Epithelial cell of proximal tubule (primary cell): Measurements from ENCODE around the gene TATDN3. TPM values are rescaled to one million over a fixed set of nuclear protein-coding genes. Genes with fewer than 3 reads are reported as not detected.

Source experiments
- DNase-seq: peaks from one replicate; pipeline ENCODE4 v3.0.0-alpha.2; 2011; ENCODE audit warnings: low read depth
- H3K4me3 ChIP-seq: 2 replicates; pipeline ENCODE4 v1.5.1; 2011; ENCODE audit warnings: low read depth, mild to moderate bottlenecking, low read length
- total RNA-seq: library from RNA; depleted of rRNA; stranded (reverse); fragments of >200 nt; gene quantifications from 2 replicates; pipeline ENCODE4 v1.2.3, GENCODE V29; 2015
- TF ChIP-seq, protein P1 (sequence below): conservative IDR thresholded peaks from 2 replicates; pipeline ENCODE4 v1.5.1; 2012; ENCODE audit warnings: low read depth, mild to moderate bottlenecking, low read length

TATDN3 gene
- total RNA-seq, 1 donor from 2014 or later = 12.9 TPM

DNA sequence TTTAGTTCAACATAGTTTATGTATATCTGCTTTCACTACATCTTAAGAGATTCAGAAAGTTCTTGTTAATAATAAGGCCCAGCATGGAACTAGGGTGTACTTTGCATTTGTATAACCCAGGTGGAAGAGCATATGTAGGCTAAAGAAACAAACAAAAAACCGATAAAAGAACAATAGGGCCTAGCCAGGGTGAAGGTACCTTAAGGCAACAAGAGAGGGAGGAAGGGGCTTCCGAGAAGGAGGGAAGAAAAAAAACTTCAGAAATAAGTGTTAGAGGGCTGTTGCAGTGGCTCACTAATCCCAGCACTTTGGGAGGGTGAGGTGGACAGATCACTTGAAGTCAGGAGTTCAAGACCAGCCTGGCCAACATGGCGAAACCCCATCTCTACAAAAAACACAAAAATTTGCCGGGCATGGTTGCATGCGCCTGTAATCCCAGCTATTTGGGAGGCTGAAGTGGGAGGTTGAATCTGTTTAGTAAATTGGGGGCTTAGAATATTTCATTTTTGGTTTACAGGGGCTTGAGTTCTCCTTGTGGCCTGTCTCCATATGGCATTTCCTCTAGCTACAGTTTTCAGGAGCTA is 60.5 kb downstream of the TATDN3 start:
- TF ChIP-seq, protein P1, sequence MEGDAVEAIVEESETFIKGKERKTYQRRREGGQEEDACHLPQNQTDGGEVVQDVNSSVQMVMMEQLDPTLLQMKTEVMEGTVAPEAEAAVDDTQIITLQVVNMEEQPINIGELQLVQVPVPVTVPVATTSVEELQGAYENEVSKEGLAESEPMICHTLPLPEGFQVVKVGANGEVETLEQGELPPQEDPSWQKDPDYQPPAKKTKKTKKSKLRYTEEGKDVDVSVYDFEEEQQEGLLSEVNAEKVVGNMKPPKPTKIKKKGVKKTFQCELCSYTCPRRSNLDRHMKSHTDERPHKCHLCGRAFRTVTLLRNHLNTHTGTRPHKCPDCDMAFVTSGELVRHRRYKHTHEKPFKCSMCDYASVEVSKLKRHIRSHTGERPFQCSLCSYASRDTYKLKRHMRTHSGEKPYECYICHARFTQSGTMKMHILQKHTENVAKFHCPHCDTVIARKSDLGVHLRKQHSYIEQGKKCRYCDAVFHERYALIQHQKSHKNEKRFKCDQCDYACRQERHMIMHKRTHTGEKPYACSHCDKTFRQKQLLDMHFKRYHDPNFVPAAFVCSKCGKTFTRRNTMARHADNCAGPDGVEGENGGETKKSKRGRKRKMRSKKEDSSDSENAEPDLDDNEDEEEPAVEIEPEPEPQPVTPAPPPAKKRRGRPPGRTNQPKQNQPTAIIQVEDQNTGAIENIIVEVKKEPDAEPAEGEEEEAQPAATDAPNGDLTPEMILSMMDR = no peak
- H3K4me3 ChIP-seq = no peak overlapping the region
- no peak for DNase-seq

DNA sequence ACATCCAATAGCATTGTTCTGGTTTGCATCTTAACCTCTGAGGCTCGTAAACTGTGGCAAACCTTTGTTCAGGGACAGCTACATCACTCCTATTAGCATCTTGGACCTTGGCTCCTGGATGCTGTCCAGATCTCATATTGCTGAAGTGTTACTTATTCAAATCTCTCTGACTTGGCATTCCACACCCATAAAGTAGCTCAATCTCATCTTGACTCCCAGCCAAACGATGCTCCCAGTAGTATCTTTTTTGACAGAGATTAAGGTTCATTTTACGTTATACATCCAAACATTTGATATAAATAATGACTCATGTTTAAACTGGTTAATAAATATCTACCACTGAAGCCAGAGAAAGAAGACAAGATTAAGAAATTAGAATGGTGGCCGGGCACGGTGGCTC is 62.0 kb downstream of the TATDN3 start:
- no peak overlapping the region for H3K4me3 ChIP-seq
- TF ChIP-seq, protein P1 = no peak
- DNase-seq = peak; percentile 61

DNA sequence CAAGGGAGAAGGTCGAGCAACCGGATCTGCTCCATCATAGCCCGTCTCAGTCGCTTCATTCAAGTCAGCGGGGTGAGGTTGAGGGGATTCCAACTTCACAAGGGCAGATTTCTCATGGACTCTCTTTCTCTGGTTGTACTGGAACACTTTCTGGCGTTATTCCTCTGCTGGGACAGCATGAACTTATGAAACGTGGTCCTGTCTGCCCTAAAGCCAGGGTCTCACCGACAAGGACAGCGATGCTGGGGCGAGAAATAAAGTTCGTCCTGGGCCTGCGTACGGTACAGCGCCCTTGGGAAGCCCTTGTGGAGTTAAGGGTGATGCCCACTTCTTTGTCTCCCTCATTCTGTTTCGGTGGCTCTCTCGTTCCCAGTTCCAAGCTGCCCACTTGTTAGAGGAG is 65.1 kb downstream of the TATDN3 start:
- TF ChIP-seq, protein P1 = no peak

DNA sequence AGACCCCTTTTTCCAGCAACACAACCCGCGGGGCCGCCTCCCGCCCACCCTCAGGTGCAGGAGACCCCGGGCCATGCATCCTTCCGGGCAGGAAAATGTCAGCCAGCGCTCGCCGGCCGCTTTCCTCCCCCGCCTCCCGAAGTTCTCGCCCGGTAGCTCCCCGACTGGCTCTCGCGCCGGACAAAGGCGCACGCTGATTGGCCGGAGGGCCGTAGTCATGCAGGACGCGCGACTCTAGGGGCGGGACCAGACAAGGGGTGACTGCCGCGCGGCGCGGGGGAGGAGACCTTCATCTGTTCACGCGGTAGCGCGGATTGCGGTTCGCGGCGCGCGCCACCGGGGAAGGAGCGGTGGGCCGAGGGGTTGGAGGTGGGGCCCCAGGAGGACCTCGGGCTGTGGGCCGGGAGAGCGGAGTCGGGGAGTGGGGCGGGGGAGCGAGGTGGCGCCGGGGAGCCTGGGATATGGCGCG is 66.3 kb downstream of the TATDN3 start, which contains the start of gene FLVCR1:
FLVCR1 (plus strand) TSS at position 284 of the 469 bp plus-strand sequence; CDS start at position 462, 178 bp downstream.
- DNase-seq = peak; percentile 49
- TF ChIP-seq, protein P1 = no peak
- peak within 1 kb of the TSS; percentile 77 for H3K4me3 ChIP-seq

More for the DNA sequence above, 65.1 kb downstream of the TATDN3 start:
- DNase-seq = no peak
- peak overlapping the region; percentile 77 for H3K4me3 ChIP-seq

DNA sequence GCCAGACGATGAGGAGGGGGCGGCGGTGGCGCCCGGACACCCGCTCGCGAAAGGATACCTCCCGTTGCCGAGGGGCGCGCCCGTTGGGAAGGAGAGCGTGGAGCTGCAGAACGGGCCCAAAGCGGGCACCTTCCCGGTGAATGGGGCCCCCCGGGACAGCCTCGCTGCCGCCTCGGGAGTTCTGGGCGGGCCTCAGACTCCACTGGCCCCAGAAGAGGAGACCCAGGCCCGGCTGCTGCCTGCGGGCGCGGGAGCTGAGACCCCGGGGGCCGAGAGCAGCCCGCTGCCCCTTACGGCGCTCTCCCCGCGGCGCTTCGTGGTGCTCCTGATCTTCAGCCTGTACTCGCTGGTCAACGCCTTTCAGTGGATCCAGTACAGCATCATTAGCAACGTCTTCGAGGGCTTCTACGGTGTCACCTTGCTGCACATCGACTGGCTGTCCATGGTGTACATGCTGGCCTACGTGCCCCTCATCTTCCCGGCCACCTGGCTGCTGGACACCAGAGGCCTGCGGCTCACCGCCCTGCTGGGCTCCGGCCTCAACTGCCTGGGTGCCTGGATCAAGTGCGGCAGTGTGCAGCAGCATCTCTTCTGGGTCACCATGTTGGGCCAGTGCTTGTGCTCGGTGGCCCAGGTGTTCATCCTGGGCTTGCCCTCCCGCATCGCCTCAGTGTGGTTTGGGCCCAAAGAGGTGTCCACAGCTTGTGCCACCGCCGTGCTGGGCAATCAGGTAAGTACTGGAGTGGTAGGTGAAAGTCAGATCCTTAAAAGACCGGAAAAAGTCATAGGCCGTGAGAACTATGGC is 67.0 kb downstream of the TATDN3 start:
- H3K4me3 ChIP-seq = peak overlapping the region; percentile 77
- DNase-seq = no peak
- TF ChIP-seq, protein P1 = no peak

DNA sequence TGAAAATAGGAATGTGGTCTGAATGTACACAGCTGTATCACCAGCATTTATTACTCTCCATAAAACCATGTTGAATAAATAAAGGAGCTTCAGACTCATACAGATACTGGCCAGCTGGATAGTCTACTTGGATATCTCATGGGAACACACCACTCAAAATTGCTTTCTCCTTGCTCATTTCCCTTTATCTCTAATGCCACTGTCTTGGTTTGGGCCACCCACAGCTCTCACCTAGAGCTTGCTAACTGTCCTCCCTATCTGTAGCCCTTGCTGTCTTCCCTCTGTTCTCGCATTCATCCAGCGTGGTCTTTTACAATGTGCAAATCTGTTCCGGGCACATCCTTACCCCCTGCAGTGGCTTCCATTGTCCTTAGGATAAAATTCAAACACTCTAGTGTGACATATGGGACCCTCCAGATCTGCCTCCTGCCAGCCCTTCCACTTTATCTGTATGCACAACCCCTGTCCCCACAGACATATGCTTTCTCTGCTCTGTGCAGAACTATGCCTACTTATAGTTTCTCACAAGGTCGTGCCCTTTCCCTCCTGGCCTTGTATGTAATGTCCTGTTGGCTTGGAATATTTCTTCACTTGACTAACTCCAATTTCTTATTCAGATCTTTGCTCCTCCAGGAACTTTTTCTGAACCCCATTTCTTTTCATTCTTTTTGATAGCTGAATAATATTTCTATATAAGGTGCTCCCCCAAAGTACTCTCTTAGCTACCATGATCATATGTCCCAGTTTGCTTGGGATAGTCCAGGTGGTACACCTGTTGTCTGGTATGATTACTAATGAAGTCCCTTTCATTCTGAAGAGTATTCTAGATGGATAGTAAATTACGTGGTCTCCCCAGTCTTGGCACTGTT is 69.3 kb downstream of the TATDN3 start:
- no peak for DNase-seq
- H3K4me3 ChIP-seq = no peak overlapping the region
- TF ChIP-seq, protein P1 = no peak
